K562 (cell line): ENCODE results near the gene MTPN. TPM values are rescaled to one million over a fixed set of nuclear protein-coding genes. Genes with fewer than 3 reads are reported as not detected.

ENCODE experiments used
- ATAC-seq: fragments of 200-7000 bp; cut with Tn5 transposase; 3 replicates; pipeline ENCODE4 v1.9.1; 2020; ENCODE audit warnings: moderate library complexity
- BruUV-seq: library from RNA; stranded (reverse); fragments of 400-500 nt; replicated peaks from 2 replicates; lab custom pipeline; 2021; lab: Mats Ljungman, UMichigan
- CTCF ChIA-PET: fragments of 300-600 bp; formaldehyde crosslinking; extraction: SDS; loops from one replicate; lab custom pipeline; 2021; ENCODE audit warnings: low intra/inter-chr PET ratio; lab: Yijun Ruan, JAX
- POLR2A ChIA-PET: fragments of 300-600, 350-650 bp; sonication (Branson Sonifier 250); formaldehyde crosslinking; extraction: SDS; loops from one replicate; lab custom pipeline; 2021; ENCODE audit warnings: antibody characterized with exemption, inconsistent platforms; lab: Yijun Ruan, JAX
- DNase-seq, 4 experiments: peaks; one replicate each; pipeline versions ENCODE4 v3.0.0 to v3.0.0-alpha.2; 2011 to 2018; ENCODE audit warnings: low spot score in 3 of 4, mixed read lengths in 3 of 4; ENCODE audit errors: extremely low read depth in 1 of 4
- FAIRE-seq: peaks from 2 replicates; lab custom pipeline; 2011; peaks lifted over from hg19 to GRCh38; lab: Jason Lieb, UNC
- H2AFZ ChIP-seq: 2 replicates; pipeline ENCODE4 v1.6.0; 2011; ENCODE audit warnings: low read depth, low read length, control low read depth, inconsistent platforms
- H3K27ac ChIP-seq: fragments of 200-600 bp; 3 replicates; pipeline ENCODE4 v1.8.0; 2011; ENCODE audit warnings: low read depth, mild to moderate bottlenecking, control low read depth, inconsistent platforms, low read length, moderate library complexity, mixed read lengths; ENCODE audit errors: extremely low read depth
- H3K27me3 ChIP-seq, 2 experiments: fragments of 300-600 bp in 1 of 2; 2 replicates in 1 of 2; 3 replicates in 1 of 2; pipeline versions ENCODE4 v1.6.0 to v1.8.0; 2011; ENCODE audit warnings: inconsistent platforms in 2 of 2, low read length in 2 of 2, mild to moderate bottlenecking in 1 of 2, mixed read lengths in 1 of 2, moderate library complexity in 1 of 2; ENCODE audit not compliant: control insufficient read depth in 2 of 2, insufficient read depth in 2 of 2
- H3K36me3 ChIP-seq: fragments of 300-600 bp; 3 replicates; pipeline ENCODE4 v1.8.0; 2011; ENCODE audit warnings: mild to moderate bottlenecking, low read length, inconsistent platforms; ENCODE audit not compliant: control insufficient read depth, insufficient read depth
- H3K4me1 ChIP-seq, 2 experiments: fragments of 200-600 bp in 1 of 2; replicated peaks in 1 of 2; 2 replicates in 1 of 2; 3 replicates in 1 of 2; pipeline versions ENCODE4 v1.5.1 to v1.8.0; 2011; ENCODE audit warnings: inconsistent platforms in 2 of 2, low read length in 2 of 2, mild to moderate bottlenecking in 1 of 2, mixed read lengths in 1 of 2, moderate library complexity in 1 of 2; ENCODE audit not compliant: control insufficient read depth in 2 of 2, insufficient read depth in 2 of 2
- H3K4me2 ChIP-seq: 2 replicates; pipeline ENCODE4 v1.6.1; 2011; ENCODE audit warnings: low read length, control low read depth, inconsistent platforms, mixed read lengths; ENCODE audit not compliant: insufficient read depth
- H3K4me3 ChIP-seq: fragments of 200-600 bp; sonication (generic), shearing (Covaris generic); 2 replicates; pipeline ENCODE4 v1.5.1; 2016; ENCODE audit warnings: control low read depth, inconsistent platforms
- H3K79me2 ChIP-seq: fragments of 200-600 bp; 3 replicates; pipeline ENCODE4 v1.8.0; 2011; ENCODE audit warnings: low read length, inconsistent platforms; ENCODE audit not compliant: control insufficient read depth, insufficient read depth
- H3K9ac ChIP-seq, 2 experiments: 2 replicates each; pipeline versions ENCODE4 v1.6.0 to v1.6.1; 2011; ENCODE audit warnings: low read depth in 2 of 2, low read length in 2 of 2, control low read depth in 1 of 2, inconsistent platforms in 1 of 2, mild to moderate bottlenecking in 1 of 2, mixed read lengths in 1 of 2; ENCODE audit not compliant: insufficient read depth in 1 of 2
- H3K9me1 ChIP-seq: one replicate; pipeline ENCODE4 v1.6.0; 2011; ENCODE audit warnings: inconsistent platforms, mild to moderate bottlenecking, low read length, moderate library complexity; ENCODE audit not compliant: control insufficient read depth, insufficient read depth
- H3K9me3 ChIP-seq: replicated peaks from 2 replicates; pipeline ENCODE4 v1.5.1; 2011; ENCODE audit warnings: low read depth, low read length, inconsistent platforms; ENCODE audit not compliant: control insufficient read depth, insufficient read depth
- H4K20me1 ChIP-seq: replicated peaks from 2 replicates; pipeline ENCODE4 v1.6.1; 2011; ENCODE audit warnings: low read length, inconsistent platforms, mixed read lengths; ENCODE audit not compliant: control insufficient read depth, insufficient read depth
- ATF1 ChIP-seq, 2 experiments: fragments of 450-650 bp in 1 of 2; IDR thresholded peaks; 2 replicates each; pipeline ENCODE4 v1.6.1; 2016; ENCODE audit warnings: missing compliant biosample characterization in 1 of 2, missing genetic modification characterization in 1 of 2
- C11orf30 ChIP-seq: fragments of 450-650 bp; IDR thresholded peaks from 2 replicates; pipeline ENCODE4 v1.6.1; 2016; ENCODE audit warnings: low read depth, mild to moderate bottlenecking
- CREBBP ChIP-seq: IDR thresholded peaks from one replicate; pipeline ENCODE4 v1.6.1; 2012; ENCODE audit warnings: low read depth, mild to moderate bottlenecking, control low read depth, inconsistent platforms, low read length
- FOXK1 ChIP-seq: sonication (generic); formaldehyde crosslinking; IDR thresholded peaks from 2 replicates; pipeline ENCODE4 v1.8.0; 2022; ENCODE audit warnings: missing genetic modification reagents, mild to moderate bottlenecking, borderline replicate concordance
- MEIS2 ChIP-seq: fragments of 450-650 bp; IDR thresholded peaks from 2 replicates; pipeline ENCODE4 v1.6.1; 2014; ENCODE audit warnings: mild to moderate bottlenecking; ENCODE audit not compliant: partially characterized antibody
- PTTG1 ChIP-seq: fragments of 450-650 bp; IDR thresholded peaks from 2 replicates; pipeline ENCODE4 v1.6.1; 2016; ENCODE audit warnings: low read depth, mild to moderate bottlenecking, missing genetic modification characterization, missing compliant biosample characterization
- RAD51 ChIP-seq: fragments of 450-650 bp; IDR thresholded peaks from 2 replicates; pipeline ENCODE4 v1.7.1; 2016; ENCODE audit warnings: low read depth, mild to moderate bottlenecking, borderline replicate concordance
- SPI1 ChIP-seq: IDR thresholded peaks from 2 replicates; pipeline ENCODE4 v1.6.1; 2011; ENCODE audit warnings: low read depth, low read length, control low read depth, borderline replicate concordance
- SRSF7 ChIP-seq: fragments of 200-400 bp; formaldehyde crosslinking; optimal IDR thresholded peaks from 2 replicates; pipeline ENCODE3; 2017; ENCODE audit warnings: mild to moderate bottlenecking, low read depth, low read length
- TRIM24 ChIP-seq, 2 experiments: fragments of 450-650 bp; IDR thresholded peaks; 2 replicates each; pipeline ENCODE4 v1.6.1; 2016
- ZNF347 ChIP-seq: fragments of 450-650 bp; formaldehyde crosslinking; IDR thresholded peaks from 2 replicates; pipeline ENCODE4 v1.4.0; 2020; ENCODE audit warnings: low read depth, mild to moderate bottlenecking, moderate library complexity
- ZNF507 ChIP-seq: conservative IDR thresholded peaks from 2 replicates; pipeline ENCODE4 v1.6.1; 2017; ENCODE audit warnings: missing genetic modification characterization, missing compliant biosample characterization
- WGBS: fragments of 100-300 bp; shearing (Covaris generic); methylation state at CpG from one replicate; pipeline ENCODE4 v1.1.6; 2016; ENCODE audit warnings: low coverage, mixed read lengths; ENCODE audit not compliant: insufficient coverage; ENCODE audit errors: missing lambda C conversion rate; 5-methylcytosine and 5-hydroxymethylcytosine counted together
- in situ Hi-C: fragments of 300-500 bp; cut with MboI; formaldehyde crosslinking; loops from 4 replicates; pipeline ENCODE4 v1.15.0; 2018; ENCODE audit warnings: inconsistent platforms, mixed read lengths
- intact Hi-C: fragments of 100-400 bp; cut with micrococcal nuclease; formaldehyde crosslinking; loops from 2 replicates; pipeline ENCODE4 v1.14.2; 2022
- polyA plus RNA-seq, 8 experiments: library from polyadenylated mRNA; depleted of rRNA in 4 of 8; stranded (reverse) in 5 of 8; unstranded in 3 of 8; fragments of >200 nt; fragmentation: Nextera tagmentation in 2 of 8; fragmentation: Illumina TruSeq in 1 of 8; extraction: Ambion mirVana in 2 of 8; extraction: Trizol in 1 of 8; gene quantifications; 2 replicates each; pipeline versions ENCODE4 v1.2.1 to v1.2.3, GENCODE V29; 2011 to 2014; ENCODE audit warnings: inconsistent platforms in 1 of 8, missing spikeins in 1 of 8
- total RNA-seq, 7 experiments: library from RNA; depleted of rRNA in 6 of 7; stranded (reverse); fragments of >200 nt in 6 of 7; fragmentation: Illumina TruSeq in 2 of 7; extraction: Trizol in 2 of 7; gene quantifications; 2 replicates each; pipeline versions ENCODE4 v1.2.1 to v1.2.3, GENCODE V29; 2011 to 2021; ENCODE audit warnings: low replicate concordance in 1 of 7
- TF ChIP-seq, protein P1 (sequence below): fragments of 250-450 bp; sonication (Bioruptor Pico); IDR thresholded peaks from 2 replicates; pipeline ENCODE4 v1.4.0; 2020; ENCODE audit warnings: mild to moderate bottlenecking, moderate library complexity
- TF ChIP-seq, protein P2 (sequence below), 2 experiments: fragments of 450-650 bp; IDR thresholded peaks; 2 replicates each; pipeline ENCODE4 v1.6.1; 2018; ENCODE audit warnings: mild to moderate bottlenecking in 2 of 2, low read depth in 1 of 2; ENCODE audit not compliant: partially characterized antibody in 2 of 2

Gene MTPN
- total and polyA plus RNA-seq, 9 of the 15 experiments (the other 6 are each of a cell fraction or from before 2014, with no cell fraction given), result 68.5 to 261 (median 156) TPM

DNA sequence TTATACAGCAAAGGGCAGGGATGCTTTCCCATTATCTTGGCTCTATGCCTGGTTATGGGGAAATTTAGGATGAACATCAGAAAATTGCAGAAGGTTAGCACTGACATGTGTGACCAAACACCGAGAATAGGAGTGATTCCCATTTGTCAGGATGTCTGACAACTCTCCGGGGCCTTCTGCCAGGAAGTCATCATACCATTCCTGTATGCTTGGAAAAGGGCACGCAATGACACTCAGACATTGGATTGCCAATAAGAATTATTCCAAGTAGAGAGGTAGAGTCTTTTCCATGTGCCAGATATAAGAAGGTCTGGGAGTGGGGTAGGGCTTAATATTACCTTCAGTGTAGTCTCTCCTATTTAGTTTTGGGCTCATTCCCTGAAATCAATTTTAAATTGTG, 82.3 kb downstream of the MTPN start:
- DNase-seq (no peak), ATAC-seq (no peak), FAIRE-seq (no peak)
- Histone ChIP-seq H3K4me2 (no peak overlapping the region), H3K9me1 (no peaks in the 10 kb centered on the region), H2AFZ (no peak overlapping the region), H3K27ac (no peak overlapping the region), H3K79me2 (no peaks in the 10 kb centered on the region), H3K9ac (no peak overlapping the region), H3K36me3 (no peaks in the 10 kb centered on the region), H3K4me3 (no peak overlapping the region), H3K9me3 (no peaks in the 10 kb centered on the region), H3K27me3 (peaks cover 0 to 5% of the 10 kb centered on the region in 2 experiments; a peak in 2 of 5 replicates), H4K20me1 (no peaks in the 10 kb centered on the region), H3K4me1 (peaks cover 0 to 4% of the 10 kb centered on the region in 2 experiments; a peak in 3 of 5 replicates)
- ChIA-PET POLR2A (interaction anchor here (0.7 to 1.0 kb wide), 2 partner anchors 12 to 16 kb away, joined by 3 to 4 read pairs; no protein-coding TSS in a partner anchor), CTCF (no interaction called here)
- in situ Hi-C loops, result no loop called here
- intact Hi-C loops, result no loop called here
- 30% methylated on average over 3 of the region's 3 CpGs for WGBS
- TF ChIP-seq C11orf30 (no peak), MEIS2 (no peak), SRSF7 (no peak), PTTG1 (tag) (no peak), ZNF347 (CRISPR knock-in tag) (no peak), TRIM24 (IDR thresholded peaks at IDR 0.05) (no peak), FOXK1 (CRISPR knock-in tag) (no peak), RAD51 (no peak), ZNF507 (tag) (no peak), ATF1 (CRISPR knock-in tag; IDR thresholded peaks at IDR 0.05) (no peak), ATF1 (tag; IDR thresholded peaks at IDR 0.05) (no peak), SPI1 (no peak), CREBBP (no peak)
- TF ChIP-seq, protein P1, sequence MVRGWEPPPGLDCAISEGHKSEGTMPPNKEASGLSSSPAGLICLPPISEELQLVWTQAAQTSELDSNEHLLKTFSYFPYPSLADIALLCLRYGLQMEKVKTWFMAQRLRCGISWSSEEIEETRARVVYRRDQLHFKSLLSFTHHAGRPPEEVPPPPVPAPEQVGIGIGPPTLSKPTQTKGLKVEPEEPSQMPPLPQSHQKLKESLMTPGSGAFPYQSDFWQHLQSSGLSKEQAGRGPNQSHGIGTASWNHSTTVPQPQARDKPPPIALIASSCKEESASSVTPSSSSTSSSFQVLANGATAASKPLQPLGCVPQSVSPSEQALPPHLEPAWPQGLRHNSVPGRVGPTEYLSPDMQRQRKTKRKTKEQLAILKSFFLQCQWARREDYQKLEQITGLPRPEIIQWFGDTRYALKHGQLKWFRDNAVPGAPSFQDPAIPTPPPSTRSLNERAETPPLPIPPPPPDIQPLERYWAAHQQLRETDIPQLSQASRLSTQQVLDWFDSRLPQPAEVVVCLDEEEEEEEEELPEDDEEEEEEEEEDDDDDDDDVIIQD (CRISPR knock-in tag), result no peak
- TF ChIP-seq, protein P2, sequence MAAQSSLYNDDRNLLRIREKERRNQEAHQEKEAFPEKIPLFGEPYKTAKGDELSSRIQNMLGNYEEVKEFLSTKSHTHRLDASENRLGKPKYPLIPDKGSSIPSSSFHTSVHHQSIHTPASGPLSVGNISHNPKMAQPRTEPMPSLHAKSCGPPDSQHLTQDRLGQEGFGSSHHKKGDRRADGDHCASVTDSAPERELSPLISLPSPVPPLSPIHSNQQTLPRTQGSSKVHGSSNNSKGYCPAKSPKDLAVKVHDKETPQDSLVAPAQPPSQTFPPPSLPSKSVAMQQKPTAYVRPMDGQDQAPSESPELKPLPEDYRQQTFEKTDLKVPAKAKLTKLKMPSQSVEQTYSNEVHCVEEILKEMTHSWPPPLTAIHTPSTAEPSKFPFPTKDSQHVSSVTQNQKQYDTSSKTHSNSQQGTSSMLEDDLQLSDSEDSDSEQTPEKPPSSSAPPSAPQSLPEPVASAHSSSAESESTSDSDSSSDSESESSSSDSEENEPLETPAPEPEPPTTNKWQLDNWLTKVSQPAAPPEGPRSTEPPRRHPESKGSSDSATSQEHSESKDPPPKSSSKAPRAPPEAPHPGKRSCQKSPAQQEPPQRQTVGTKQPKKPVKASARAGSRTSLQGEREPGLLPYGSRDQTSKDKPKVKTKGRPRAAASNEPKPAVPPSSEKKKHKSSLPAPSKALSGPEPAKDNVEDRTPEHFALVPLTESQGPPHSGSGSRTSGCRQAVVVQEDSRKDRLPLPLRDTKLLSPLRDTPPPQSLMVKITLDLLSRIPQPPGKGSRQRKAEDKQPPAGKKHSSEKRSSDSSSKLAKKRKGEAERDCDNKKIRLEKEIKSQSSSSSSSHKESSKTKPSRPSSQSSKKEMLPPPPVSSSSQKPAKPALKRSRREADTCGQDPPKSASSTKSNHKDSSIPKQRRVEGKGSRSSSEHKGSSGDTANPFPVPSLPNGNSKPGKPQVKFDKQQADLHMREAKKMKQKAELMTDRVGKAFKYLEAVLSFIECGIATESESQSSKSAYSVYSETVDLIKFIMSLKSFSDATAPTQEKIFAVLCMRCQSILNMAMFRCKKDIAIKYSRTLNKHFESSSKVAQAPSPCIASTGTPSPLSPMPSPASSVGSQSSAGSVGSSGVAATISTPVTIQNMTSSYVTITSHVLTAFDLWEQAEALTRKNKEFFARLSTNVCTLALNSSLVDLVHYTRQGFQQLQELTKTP (IDR thresholded peaks at IDR 0.05; ENCODE audit: low read depth in 1 of 2, partially characterized antibody in 2 of 2), result no peak
- BruUV-seq, result no TSS peak
